Measurements from ENCODE around the gene CD82. TPM values are rescaled to one million over a fixed set of nuclear protein-coding genes. Genes with fewer than 3 reads are reported as not detected.

The CD82 gene
- total and polyA plus RNA-seq, 8 donors = 26.5 to 64.6 (median 32.5) TPM

- ATAC-seq (no peak), DNase-seq (no peak), FAIRE-seq (no peak)
- H3K9me3 ChIP-seq = no peaks in the 10 kb centered on the region
- WGBS, 2 donors = 83 to 84% methylated on average over 6 of the region's 6 CpGs
- H3K4me1 ChIP-seq = no peaks in the 10 kb centered on the region
- H3K4me3 ChIP-seq = no peak overlapping the region
- H3K36me3 ChIP-seq = peaks cover 0 to 4% (median 0%) of the 10 kb centered on the region in 3 donors
- TF ChIP-seq CTCF (IDR thresholded peaks at IDR 0.05) = no peak
- H3K27ac ChIP-seq = no peak overlapping the region
- H3K27me3 ChIP-seq = no peaks in the 10 kb centered on the region
- intact Hi-C loops (cut with DNase I) = loop anchor here in 1 of 3 donors (10.0 kb wide), 1 partner anchor 56 kb away; no protein-coding TSS in a partner anchor
Observed at GRCh38 chr11:44611088-44611487, 45.6 kb downstream of the CD82 start.

- Histone ChIP-seq H3K4me3 (no peak overlapping the region), H3K36me3 (no peaks in the 10 kb centered on the region), H3K27ac (no peak overlapping the region), H3K9me3 (no peaks in the 10 kb centered on the region), H3K4me1 (no peaks in the 10 kb centered on the region), H3K27me3 (no peaks in the 10 kb centered on the region)
- FAIRE-seq (no peak), ATAC-seq (no peak), DNase-seq (no peak)
- intact Hi-C loops (cut with DNase I) = loop anchor here in 1 of 3 donors (10.0 kb wide), 1 partner anchor 57 kb away; no protein-coding TSS in a partner anchor
- no peak for TF ChIP-seq CTCF (IDR thresholded peaks at IDR 0.05)
- 79 to 81% methylated on average over 7 of the region's 7 CpGs for WGBS, 2 donors
Observed at GRCh38 chr11:44611687-44612434, 46.4 kb downstream of the CD82 start.

- DNase-seq = peak in 1 of 6 donors; percentile 37
- intact Hi-C loops (cut with DNase I) = loop anchor here in 1 of 3 donors (10.0 kb wide), 1 partner anchor 58 kb away; no protein-coding TSS in a partner anchor
- whole genome bisulfite sequencing, 2 donors = 84 to 90% methylated on average over 6 of the region's 6 CpGs
- Histone ChIP-seq H3K4me3 (no peak overlapping the region), H3K27ac (no peak overlapping the region), H3K4me1 (no peaks in the 10 kb centered on the region), H3K36me3 (no peaks in the 10 kb centered on the region), H3K9me3 (no peaks in the 10 kb centered on the region), H3K27me3 (no peaks in the 10 kb centered on the region)
- no peak for ATAC-seq
- FAIRE-seq = no peak
- TF ChIP-seq CTCF (IDR thresholded peaks at IDR 0.05) = no peak
Observed at GRCh38 chr11:44613153-44613552, 47.7 kb downstream of the CD82 start.

- Histone ChIP-seq H3K9me3 (no peaks in the 10 kb centered on the region), H3K27ac (no peak overlapping the region), H3K36me3 (no peaks in the 10 kb centered on the region), H3K4me1 (no peaks in the 10 kb centered on the region), H3K27me3 (no peaks in the 10 kb centered on the region), H3K4me3 (no peak overlapping the region)
- 94 to 97% methylated on average over 7 of the region's 7 CpGs for WGBS, 2 donors
- no peak for FAIRE-seq
- no peak for TF ChIP-seq CTCF (IDR thresholded peaks at IDR 0.05)
- peak in 2 of 6 donors; percentile 23 to 35 for DNase-seq
- intact Hi-C loops (cut with DNase I) = loop anchor here in 2 of 3 donors (2.0 to 10.0 kb wide), 2 partner anchors 58 to 60 kb away; no protein-coding TSS in a partner anchor
- no peak for ATAC-seq
Observed at GRCh38 chr11:44614281-44614775, 48.9 kb downstream of the CD82 start.
